IMR-90 (cell line): ENCODE measurements around the gene OTUB2. TPM values are rescaled to one million over a fixed set of nuclear protein-coding genes. Genes with fewer than 3 reads are reported as not detected.

Source experiments
- ATAC-seq: fragments of 200-7000 bp; cut with Tn5 transposase; 2 replicates; pipeline ENCODE4 v1.9.1; 2020; ENCODE audit warnings: low read depth, mild to moderate bottlenecking, moderate library complexity
- BruUV-seq: library from RNA; stranded (reverse); fragments of 400-500 nt; replicated peaks from 2 replicates; lab custom pipeline; 2021; lab: Mats Ljungman, UMichigan
- CTCF ChIA-PET: fragments of 300-600 bp; formaldehyde crosslinking; extraction: SDS; loops from one replicate; lab custom pipeline; 2021; ENCODE audit warnings: antibody characterized with exemption; lab: Yijun Ruan, JAX
- POLR2A ChIA-PET: fragments of 300-600 bp; sonication (Branson Sonifier 250); formaldehyde crosslinking; loops from one replicate; lab custom pipeline; 2022; ENCODE audit warnings: antibody characterized with exemption; ENCODE audit not compliant: unreplicated experiment; lab: Charles Lee
- DNase-seq: peaks from one replicate; pipeline ENCODE4 v3.0.0; 2013
- H2AFZ ChIP-seq: replicated peaks from 2 replicates; pipeline ENCODE3; 2013; ENCODE audit warnings: low read length, mild to moderate bottlenecking; ENCODE audit not compliant: poor library complexity
- H2AK5ac ChIP-seq: 2 replicates; pipeline ENCODE4 v1.6.1; 2013; ENCODE audit warnings: low read depth, low read length, inconsistent platforms
- H2AK9ac ChIP-seq: replicated peaks from 2 replicates; pipeline ENCODE3; 2013; ENCODE audit warnings: mild to moderate bottlenecking, low read depth, low read length, moderate library complexity; ENCODE audit not compliant: poor library complexity
- H2BK120ac ChIP-seq: 2 replicates; pipeline ENCODE4 v1.6.1; 2013; ENCODE audit warnings: low read depth, low read length, inconsistent platforms
- H2BK15ac ChIP-seq: 3 replicates; pipeline ENCODE4 v1.6.1; 2013; ENCODE audit warnings: low read depth, low read length, inconsistent platforms
- H2BK20ac ChIP-seq: 2 replicates; pipeline ENCODE4 v1.6.1; 2013; ENCODE audit warnings: low read depth, mild to moderate bottlenecking, inconsistent platforms, low read length, moderate library complexity
- H2BK5ac ChIP-seq: 2 replicates; pipeline ENCODE4 v1.6.1; 2013; ENCODE audit warnings: mild to moderate bottlenecking, low read depth, low read length, inconsistent platforms; ENCODE audit not compliant: poor library complexity, severe bottlenecking
- H3K14ac ChIP-seq: replicated peaks from 2 replicates; pipeline ENCODE4 v1.6.1; 2013; ENCODE audit warnings: low read depth, low read length, inconsistent platforms
- H3K18ac ChIP-seq: 2 replicates; pipeline ENCODE4 v1.6.1; 2013; ENCODE audit warnings: low read depth, low read length, control low read depth
- H3K23ac ChIP-seq: 2 replicates; pipeline ENCODE4 v1.6.1; 2013; ENCODE audit warnings: low read depth, low read length, inconsistent platforms
- H3K27ac ChIP-seq: 2 replicates; pipeline ENCODE4 v1.5.1; 2013; ENCODE audit warnings: mild to moderate bottlenecking, control low read depth, low read length; ENCODE audit not compliant: insufficient read depth
- H3K27me3 ChIP-seq: 2 replicates; pipeline ENCODE4 v1.6.1; 2013; ENCODE audit warnings: low read length; ENCODE audit not compliant: control insufficient read depth, insufficient read depth
- H3K36me3 ChIP-seq: 2 replicates; pipeline ENCODE4 v1.6.1; 2013; ENCODE audit warnings: low read length, mixed read lengths; ENCODE audit not compliant: control insufficient read depth, insufficient read depth
- H3K4ac ChIP-seq: 2 replicates; pipeline ENCODE4 v1.6.1; 2013; ENCODE audit warnings: low read depth, low read length, inconsistent platforms
- H3K4me1 ChIP-seq: 2 replicates; pipeline ENCODE4 v1.6.1; 2013; ENCODE audit warnings: low read length, mixed read lengths; ENCODE audit not compliant: control insufficient read depth, insufficient read depth
- H3K4me2 ChIP-seq: 2 replicates; pipeline ENCODE4 v1.6.1; 2013; ENCODE audit warnings: low read depth, mild to moderate bottlenecking, control low read depth, low read length, moderate library complexity
- H3K4me3 ChIP-seq: 2 replicates; pipeline ENCODE4 v1.5.1; 2013; ENCODE audit warnings: low read depth, mild to moderate bottlenecking, control low read depth, low read length, moderate library complexity; ENCODE audit not compliant: insufficient read depth
- H3K56ac ChIP-seq: 2 replicates; pipeline ENCODE4 v1.6.1; 2013; ENCODE audit warnings: low read length, inconsistent platforms; ENCODE audit not compliant: insufficient read depth; ENCODE audit errors: extremely low read depth
- H3K79me1 ChIP-seq, 2 experiments: 2 replicates each; pipeline ENCODE4 v1.6.1; 2013; ENCODE audit warnings: low read length in 2 of 2, inconsistent platforms in 1 of 2, low read depth in 1 of 2
- H3K9ac ChIP-seq: 2 replicates; pipeline ENCODE4 v1.6.1; 2013; ENCODE audit warnings: low read depth, low read length, control low read depth
- H3K9me1 ChIP-seq: 2 replicates; pipeline ENCODE4 v1.6.1; 2013; ENCODE audit warnings: low read length, inconsistent platforms; ENCODE audit not compliant: insufficient read depth
- H3K9me3 ChIP-seq: 2 replicates; pipeline ENCODE4 v1.6.1; 2013; ENCODE audit warnings: low read length; ENCODE audit not compliant: control insufficient read depth, insufficient read depth
- H4K20me1 ChIP-seq: 2 replicates; pipeline ENCODE4 v1.6.1; 2013; ENCODE audit warnings: low read length, inconsistent platforms; ENCODE audit not compliant: insufficient read depth
- H4K5ac ChIP-seq: 2 replicates; pipeline ENCODE4 v1.6.1; 2013; ENCODE audit warnings: mild to moderate bottlenecking, low read depth, low read length, control low read depth
- H4K8ac ChIP-seq, 2 experiments: 2 replicates each; pipeline ENCODE4 v1.6.1; 2013; ENCODE audit warnings: low read depth in 2 of 2, low read length in 2 of 2, control low read depth in 1 of 2, inconsistent platforms in 1 of 2
- H4K91ac ChIP-seq: 2 replicates; pipeline ENCODE4 v1.6.1; 2013; ENCODE audit warnings: low read depth, low read length, inconsistent platforms; ENCODE audit not compliant: insufficient read depth
- BHLHE40 ChIP-seq: fragments of 150-350 bp; IDR thresholded peaks from 2 replicates; pipeline ENCODE4 v1.6.1; 2016; ENCODE audit warnings: mild to moderate bottlenecking, low read depth, low read length
- CEBPB ChIP-seq: IDR thresholded peaks from 2 replicates; pipeline ENCODE4 v1.6.1; 2012; ENCODE audit warnings: low read depth, low read length, improper control_type of control experiment
- FOS ChIP-seq: fragments of 150-350 bp; IDR thresholded peaks from 2 replicates; pipeline ENCODE4 v1.6.1; 2016; ENCODE audit warnings: low read depth, low read length
- MAFK ChIP-seq: IDR thresholded peaks from 2 replicates; pipeline ENCODE4 v1.6.1; 2012; ENCODE audit warnings: low read depth, low read length, improper control_type of control experiment
- MXI1 ChIP-seq: IDR thresholded peaks from 2 replicates; pipeline ENCODE4 v1.6.1; 2012; ENCODE audit warnings: low read depth, mild to moderate bottlenecking, low read length, moderate library complexity, borderline replicate concordance
- NFE2L2 ChIP-seq: fragments of 150-350 bp; IDR thresholded peaks from 2 replicates; pipeline ENCODE4 v1.6.1; 2016; ENCODE audit warnings: low read depth, mild to moderate bottlenecking, low read length
- POLR2A ChIP-seq: IDR thresholded peaks from 2 replicates; pipeline ENCODE4 v1.6.1; 2012; ENCODE audit warnings: mild to moderate bottlenecking, low read depth, low read length
- RAD21 ChIP-seq: IDR thresholded peaks from 2 replicates; pipeline ENCODE4 v1.6.1; 2012; ENCODE audit warnings: low read length, improper control_type of control experiment
- RCOR1 ChIP-seq: IDR thresholded peaks from 2 replicates; pipeline ENCODE4 v1.6.1; 2012; ENCODE audit warnings: mild to moderate bottlenecking, low read length, improper control_type of control experiment; ENCODE audit not compliant: insufficient replicate concordance
- SMC3 ChIP-seq: fragments of 150-350 bp; IDR thresholded peaks from 2 replicates; pipeline ENCODE4 v1.6.1; 2016; ENCODE audit warnings: low read depth, mild to moderate bottlenecking, antibody characterized with exemption, low read length, moderate library complexity
- WGBS, 2 experiments: methylation state at CpG; one replicate each; pipeline versions ENCODE4 v1.1.5 to v1.1.7; 2013; ENCODE audit warnings: missing lambda C conversion rate in 2 of 2; ENCODE audit not compliant: insufficient read length in 1 of 2; ENCODE audit errors: extremely low coverage in 2 of 2; 5-methylcytosine and 5-hydroxymethylcytosine counted together
- dilution Hi-C: fragments of 300-500 bp; cut with HindIII; formaldehyde crosslinking; loops from one replicate; pipeline ENCODE4 v1.14.3; 2018; ENCODE audit warnings: low sequenced_read_pairs; ENCODE audit not compliant: unreplicated experiment
- in situ Hi-C: fragments of 300-500 bp; cut with MboI; formaldehyde crosslinking; loops from 3 replicates; pipeline ENCODE4 v1.14.3; 2019; ENCODE audit warnings: low sequenced_read_pairs, inconsistent platforms, mixed read lengths
- intact Hi-C: fragments of 100-400 bp; cut with micrococcal nuclease; formaldehyde crosslinking; loops from 2 replicates; pipeline ENCODE4 v1.10.0; 2022
- polyA plus RNA-seq, 3 experiments: library from polyadenylated mRNA; depleted of rRNA; stranded (reverse); fragments of >200 nt; gene quantifications; 2 replicates each; pipeline ENCODE4 v1.2.3, GENCODE V29; 2012; ENCODE audit warnings: low replicate concordance in 1 of 3
- total RNA-seq: library from RNA; depleted of rRNA; stranded (reverse); fragments of >200 nt; gene quantifications from 2 replicates; pipeline ENCODE4 v1.2.3, GENCODE V29; 2012
- TF ChIP-seq, protein P1 (sequence below): fragments of 150-350 bp; IDR thresholded peaks from 2 replicates; pipeline ENCODE4 v1.6.1; 2016; ENCODE audit warnings: low read depth, mild to moderate bottlenecking, low read length, moderate library complexity, borderline replicate concordance
- TF ChIP-seq, protein P2 (sequence below): fragments of 150-350 bp; IDR thresholded peaks from 2 replicates; pipeline ENCODE4 v1.6.1; 2017; ENCODE audit warnings: mild to moderate bottlenecking, antibody characterized with exemption, low read length, low read depth
- TF ChIP-seq, protein P3 (sequence below): conservative IDR thresholded peaks from 2 replicates; pipeline ENCODE4 v1.5.1; 2012; ENCODE audit warnings: mild to moderate bottlenecking, low read depth, low read length, improper control_type of control experiment

Gene OTUB2
- total and polyA plus RNA-seq, 2 of the 4 experiments (the other 2 are of a cell fraction) = 1.1 to 2.5 TPM

DNA sequence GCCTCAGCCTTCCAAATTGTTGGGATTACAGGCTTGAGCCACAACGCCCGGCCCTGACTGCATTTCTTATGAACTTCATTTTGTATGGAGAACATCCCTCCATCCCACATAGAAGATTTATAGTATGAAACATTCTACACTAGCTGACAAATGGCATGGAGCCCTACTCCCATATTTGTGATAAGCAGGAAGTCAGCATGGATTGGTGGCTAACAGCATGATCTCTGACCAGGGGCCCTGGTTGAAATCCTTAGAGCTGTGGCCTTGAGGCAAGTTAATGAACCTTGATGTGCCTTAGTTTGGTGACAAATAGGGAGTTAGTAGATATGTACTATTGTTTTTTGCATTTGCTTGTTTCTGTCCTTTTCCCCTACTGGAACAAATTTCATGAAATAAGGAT, 67.3 kb downstream of the OTUB2 start:
- Histone ChIP-seq H3K4me1 (no peaks in the 10 kb centered on the region; the same call in 1 of the 2 replicates), H2BK120ac (no peak overlapping the region), H3K4me2 (no peak overlapping the region), H3K27ac (no peak overlapping the region), H4K8ac (no peak overlapping the region), H2BK15ac (no peak overlapping the region), H2BK5ac (no peak overlapping the region), H3K4ac (no peak overlapping the region), H3K14ac (no peak overlapping the region), H3K27me3 (no peaks in the 10 kb centered on the region), H2BK20ac (no peak overlapping the region), H4K91ac (no peak overlapping the region), H3K18ac (no peak overlapping the region), H3K9ac (no peak overlapping the region), H3K56ac (no peak overlapping the region), H3K9me1 (no peaks in the 10 kb centered on the region), H2AK9ac (no peak overlapping the region), H3K9me3 (no peaks in the 10 kb centered on the region), H2AFZ (no peak overlapping the region), H4K20me1 (no peaks in the 10 kb centered on the region), H3K23ac (no peak overlapping the region), H4K5ac (no peak overlapping the region), H2AK5ac (no peak overlapping the region), H3K36me3 (no peaks in the 10 kb centered on the region), H3K4me3 (no peak overlapping the region), H3K79me1 (peaks cover 2 to 10% of the 10 kb centered on the region in 2 experiments; a peak in 3 of 4 replicates)
- in situ Hi-C loops (no loop called here), dilution Hi-C loops (no loop called here), intact Hi-C loops (no loop called here)
- DNase-seq = no peak
- WGBS, 2 experiments = no CpG with 5 or more reads among the region's 2 CpGs
- no peak for ATAC-seq
- BruUV-seq = no TSS peak
- CTCF ChIA-PET = no interaction called here
- TF ChIP-seq POLR2A (no peak), RCOR1 (no peak), NFE2L2 (no peak), MXI1 (no peak), SMC3 (no peak), BHLHE40 (no peak), RAD21 (no peak), FOS (no peak), CEBPB (no peak), MAFK (no peak)
- TF ChIP-seq, protein P1, sequence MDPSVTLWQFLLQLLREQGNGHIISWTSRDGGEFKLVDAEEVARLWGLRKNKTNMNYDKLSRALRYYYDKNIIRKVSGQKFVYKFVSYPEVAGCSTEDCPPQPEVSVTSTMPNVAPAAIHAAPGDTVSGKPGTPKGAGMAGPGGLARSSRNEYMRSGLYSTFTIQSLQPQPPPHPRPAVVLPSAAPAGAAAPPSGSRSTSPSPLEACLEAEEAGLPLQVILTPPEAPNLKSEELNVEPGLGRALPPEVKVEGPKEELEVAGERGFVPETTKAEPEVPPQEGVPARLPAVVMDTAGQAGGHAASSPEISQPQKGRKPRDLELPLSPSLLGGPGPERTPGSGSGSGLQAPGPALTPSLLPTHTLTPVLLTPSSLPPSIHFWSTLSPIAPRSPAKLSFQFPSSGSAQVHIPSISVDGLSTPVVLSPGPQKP = no peak
- TF ChIP-seq, protein P2, sequence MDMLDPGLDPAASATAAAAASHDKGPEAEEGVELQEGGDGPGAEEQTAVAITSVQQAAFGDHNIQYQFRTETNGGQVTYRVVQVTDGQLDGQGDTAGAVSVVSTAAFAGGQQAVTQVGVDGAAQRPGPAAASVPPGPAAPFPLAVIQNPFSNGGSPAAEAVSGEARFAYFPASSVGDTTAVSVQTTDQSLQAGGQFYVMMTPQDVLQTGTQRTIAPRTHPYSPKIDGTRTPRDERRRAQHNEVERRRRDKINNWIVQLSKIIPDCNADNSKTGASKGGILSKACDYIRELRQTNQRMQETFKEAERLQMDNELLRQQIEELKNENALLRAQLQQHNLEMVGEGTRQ = no peak
- TF ChIP-seq, protein P3, sequence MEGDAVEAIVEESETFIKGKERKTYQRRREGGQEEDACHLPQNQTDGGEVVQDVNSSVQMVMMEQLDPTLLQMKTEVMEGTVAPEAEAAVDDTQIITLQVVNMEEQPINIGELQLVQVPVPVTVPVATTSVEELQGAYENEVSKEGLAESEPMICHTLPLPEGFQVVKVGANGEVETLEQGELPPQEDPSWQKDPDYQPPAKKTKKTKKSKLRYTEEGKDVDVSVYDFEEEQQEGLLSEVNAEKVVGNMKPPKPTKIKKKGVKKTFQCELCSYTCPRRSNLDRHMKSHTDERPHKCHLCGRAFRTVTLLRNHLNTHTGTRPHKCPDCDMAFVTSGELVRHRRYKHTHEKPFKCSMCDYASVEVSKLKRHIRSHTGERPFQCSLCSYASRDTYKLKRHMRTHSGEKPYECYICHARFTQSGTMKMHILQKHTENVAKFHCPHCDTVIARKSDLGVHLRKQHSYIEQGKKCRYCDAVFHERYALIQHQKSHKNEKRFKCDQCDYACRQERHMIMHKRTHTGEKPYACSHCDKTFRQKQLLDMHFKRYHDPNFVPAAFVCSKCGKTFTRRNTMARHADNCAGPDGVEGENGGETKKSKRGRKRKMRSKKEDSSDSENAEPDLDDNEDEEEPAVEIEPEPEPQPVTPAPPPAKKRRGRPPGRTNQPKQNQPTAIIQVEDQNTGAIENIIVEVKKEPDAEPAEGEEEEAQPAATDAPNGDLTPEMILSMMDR = no peak
- POLR2A ChIA-PET = no interaction called here
